ENCODE results near the gene PPP1R3D. TPM values are rescaled to one million over a fixed set of nuclear protein-coding genes. Genes with fewer than 3 reads are reported as not detected.

Gene PPP1R3D
- total RNA-seq, 1 donor from 2014 or later, result 0.30 TPM

GRCh38 chr20:59955131-59955796 lies 15.2 kb upstream of the PPP1R3D start:
- Mint-ChIP-seq H3K27ac (no peak overlapping the region), H3K4me3 (no peak overlapping the region), H3K27me3 (ENCODE audit: insufficient read depth, low read depth) (peaks cover 4% of the 10 kb centered on the region), H3K4me1 (peaks cover 15% of the 10 kb centered on the region), H3K36me3 (no peaks in the 10 kb centered on the region), H3K9me3 (no peaks in the 10 kb centered on the region)
- no peaks in the 10 kb centered on the region for H4K20me1 ChIP-seq (ENCODE audit: low read depth)
- no peak overlapping the region for H2AFZ ChIP-seq (replicated peaks)
- DNase-seq (ENCODE audit: low spot score), result peak; percentile 24
- peak; percentile 35 for TF ChIP-seq CTCF (IDR thresholded peaks at IDR 0.05)
- no peak for TF ChIP-seq EZH2 (IDR thresholded peaks at IDR 0.05)
- TF ChIP-seq EZH2phosphoT487 (IDR thresholded peaks at IDR 0.05), result no peak
- no peaks in the 10 kb centered on the region for H3K27me3 ChIP-seq
- H3K9ac ChIP-seq, result no peak overlapping the region
- H3K4me2 ChIP-seq, result no peak overlapping the region
- H3K4me3 ChIP-seq, result no peak overlapping the region
- no peak overlapping the region for H3K27ac ChIP-seq
- H3K36me3 ChIP-seq, result no peaks in the 10 kb centered on the region
- no peaks in the 10 kb centered on the region for H3F3A ChIP-seq (ENCODE audit: low read depth)
- H3K9me3 ChIP-seq (ENCODE audit: low read depth), result no peaks in the 10 kb centered on the region
- no peaks in the 10 kb centered on the region for H3K79me2 ChIP-seq (ENCODE audit: low read depth)
- peaks cover 12% of the 10 kb centered on the region for H3K4me1 ChIP-seq

GRCh38 chr20:59954718-59955117 lies 14.6 kb upstream of the PPP1R3D start:
- Mint-ChIP-seq H3K4me3 (no peak overlapping the region), H3K9me3 (no peaks in the 10 kb centered on the region), H3K36me3 (no peaks in the 10 kb centered on the region), H3K27me3 (ENCODE audit: insufficient read depth, low read depth) (peaks cover 4% of the 10 kb centered on the region), H3K4me1 (peaks cover 15% of the 10 kb centered on the region), H3K27ac (no peak overlapping the region)
- Histone ChIP-seq H3K9me3 (ENCODE audit: low read depth) (no peaks in the 10 kb centered on the region), H3K4me2 (no peak overlapping the region), H3K79me2 (ENCODE audit: low read depth) (no peaks in the 10 kb centered on the region), H3K4me1 (peaks cover 12% of the 10 kb centered on the region), H3K36me3 (no peaks in the 10 kb centered on the region), H3K27me3 (no peaks in the 10 kb centered on the region), H3F3A (ENCODE audit: low read depth) (no peaks in the 10 kb centered on the region), H4K20me1 (ENCODE audit: low read depth) (no peaks in the 10 kb centered on the region), H3K27ac (no peak overlapping the region), H3K4me3 (no peak overlapping the region), H2AFZ (replicated peaks) (no peak overlapping the region), H3K9ac (no peak overlapping the region)
- no peak for DNase-seq (ENCODE audit: low spot score)
- TF ChIP-seq EZH2phosphoT487 (IDR thresholded peaks at IDR 0.05) (no peak), CTCF (IDR thresholded peaks at IDR 0.05) (no peak), EZH2 (IDR thresholded peaks at IDR 0.05) (no peak)

GRCh38 chr20:59949911-59950310 lies 9.8 kb upstream of the PPP1R3D start:
- Mint-ChIP-seq H3K4me1 (peaks cover 14% of the 10 kb centered on the region), H3K27ac (no peak overlapping the region), H3K27me3 (ENCODE audit: insufficient read depth, low read depth) (no peaks in the 10 kb centered on the region), H3K9me3 (no peaks in the 10 kb centered on the region), H3K36me3 (no peaks in the 10 kb centered on the region), H3K4me3 (no peak overlapping the region)
- DNase-seq (ENCODE audit: low spot score), result no peak
- H3K27me3 ChIP-seq, result no peaks in the 10 kb centered on the region
- no peak overlapping the region for H3K4me2 ChIP-seq
- H3K4me3 ChIP-seq, result no peak overlapping the region
- no peaks in the 10 kb centered on the region for H3K36me3 ChIP-seq
- no peaks in the 10 kb centered on the region for H3K9me3 ChIP-seq (ENCODE audit: low read depth)
- H3K27ac ChIP-seq, result no peak overlapping the region
- H3F3A ChIP-seq (ENCODE audit: low read depth), result no peaks in the 10 kb centered on the region
- H3K4me1 ChIP-seq, result peaks cover 10% of the 10 kb centered on the region
- no peak overlapping the region for H3K9ac ChIP-seq
- no peak overlapping the region for H2AFZ ChIP-seq (replicated peaks)
- no peaks in the 10 kb centered on the region for H3K79me2 ChIP-seq (ENCODE audit: low read depth)
- no peaks in the 10 kb centered on the region for H4K20me1 ChIP-seq (ENCODE audit: low read depth)
- no peak for TF ChIP-seq EZH2 (IDR thresholded peaks at IDR 0.05)
- no peak for TF ChIP-seq CTCF (IDR thresholded peaks at IDR 0.05)
- no peak for TF ChIP-seq EZH2phosphoT487 (IDR thresholded peaks at IDR 0.05)
